GM21515 (cell line): ENCODE results near the gene MIGA1.
"Not testable (repeated sequence)": the region's sequence is repeated elsewhere in the genome, so short reads cannot be mapped to it uniquely, and the experiment has no call there.

ENCODE experiments used
- ATAC-seq: cut with Tn5 transposase; IDR thresholded peaks from one replicate; pipeline ENCODE4 v1.9.1; 2021; ENCODE audit not compliant: unreplicated experiment

Gene MIGA1

GRCh38 chr1:77905603-77906002 lies 126.2 kb downstream of the MIGA1 start:
- ATAC-seq: no peak

GRCh38 chr1:77906019-77906545 lies 126.6 kb downstream of the MIGA1 start:
- no peak for ATAC-seq

- no peak for ATAC-seq
Measured at GRCh38 chr1:77906624-77907023, 127.2 kb downstream of the MIGA1 start.

- no peak for ATAC-seq
Measured at GRCh38 chr1:77910116-77910515, 130.7 kb downstream of the MIGA1 start.

- ATAC-seq: not testable (repeated sequence)
Measured at GRCh38 chr1:77918918-77919317, 139.5 kb downstream of the MIGA1 start.

- no peak for ATAC-seq
Measured at GRCh38 chr1:77925518-77925917, 146.1 kb downstream of the MIGA1 start.

- no peak for ATAC-seq
Measured at GRCh38 chr1:77925956-77926355, 146.5 kb downstream of the MIGA1 start.

- ATAC-seq: peak; percentile 54
Measured at GRCh38 chr1:77926561-77927357, 147.3 kb downstream of the MIGA1 start.

GRCh38 chr1:77927414-77927813 lies 148.0 kb downstream of the MIGA1 start:
- peak; percentile 21 for ATAC-seq
